HG03039 (cell line): Measurements from ENCODE around the gene CAND2.

ENCODE experiments used
- ATAC-seq: cut with Tn5 transposase; IDR thresholded peaks from one replicate; pipeline ENCODE4 v1.9.1; 2021; ENCODE audit warnings: mild to moderate bottlenecking, moderate library complexity; ENCODE audit not compliant: unreplicated experiment

Gene CAND2

GRCh38 chr3:12796171-12797123 is at the start of gene CAND2:
Gene CAND2 (plus strand): TSS chr3:12796680. CDS start chr3:12796721, 41 bp downstream.
- ATAC-seq: no peak

GRCh38 chr3:12748477-12748876 is 48.0 kb upstream of the CAND2 start:
- ATAC-seq: no peak

- ATAC-seq: peak; percentile 22
Measured at GRCh38 chr3:12750223-12750622, 46.3 kb upstream of the CAND2 start.

- ATAC-seq: peak; percentile 52
Measured at GRCh38 chr3:12750658-12751071, 45.8 kb upstream of the CAND2 start.

- ATAC-seq: no peak
Measured at GRCh38 chr3:12751571-12751970, 44.9 kb upstream of the CAND2 start.

- no peak for ATAC-seq
Measured at GRCh38 chr3:12752102-12752501, 44.4 kb upstream of the CAND2 start.

- no peak for ATAC-seq
Measured at GRCh38 chr3:12752809-12753208, 43.7 kb upstream of the CAND2 start.

GRCh38 chr3:12753275-12754028 is 43.0 kb upstream of the CAND2 start:
- ATAC-seq: no peak

- no peak for ATAC-seq
Measured at GRCh38 chr3:12754313-12754712, 42.2 kb upstream of the CAND2 start.

- no peak for ATAC-seq
Measured at GRCh38 chr3:12755754-12756153, 40.7 kb upstream of the CAND2 start.

GRCh38 chr3:12756175-12756574 is 40.3 kb upstream of the CAND2 start:
- no peak for ATAC-seq

GRCh38 chr3:12756635-12757034 is 39.8 kb upstream of the CAND2 start:
- ATAC-seq: no peak

GRCh38 chr3:12758025-12758781 is 38.3 kb upstream of the CAND2 start:
- ATAC-seq: no peak

GRCh38 chr3:12759097-12759679 is 37.3 kb upstream of the CAND2 start, which contains the start of gene TMEM40:
Gene TMEM40 (minus strand): TSS chr3:12759259. CDS start chr3:12749832, 9,427 bp downstream.
- no peak for ATAC-seq

GRCh38 chr3:12759693-12760565 is 36.6 kb upstream of the CAND2 start:
- ATAC-seq: no peak

- ATAC-seq: no peak
Measured at GRCh38 chr3:12764171-12764776, 32.2 kb upstream of the CAND2 start.

GRCh38 chr3:12766541-12766940 is 29.9 kb upstream of the CAND2 start:
- no peak for ATAC-seq

GRCh38 chr3:12768579-12769527 is 27.6 kb upstream of the CAND2 start:
- no peak for ATAC-seq
